Hypothalamus (tissue), 51 donors: ENCODE measurements around the gene EBF3.

Experiments used
- DNase-seq, 51 donors: peaks; one replicate each; lab custom pipeline; 2025; lab: John Stamatoyannopoulos, UW

EBF3 gene

GRCh38 chr10:129816656-129817045 lies 147.4 kb downstream of the EBF3 start:
- no peak for DNase-seq

- DNase-seq = no peak
Observed at GRCh38 chr10:129815898-129816655, 148.0 kb downstream of the EBF3 start.

GRCh38 chr10:129814681-129815646 lies 149.1 kb downstream of the EBF3 start:
- no peak for DNase-seq

- DNase-seq = no peak
Observed at GRCh38 chr10:129812398-129812797, 151.7 kb downstream of the EBF3 start.

- no peak for DNase-seq
Observed at GRCh38 chr10:129811208-129811607, 152.9 kb downstream of the EBF3 start.

- no peak for DNase-seq
Observed at GRCh38 chr10:129809841-129810240, 154.2 kb downstream of the EBF3 start.

GRCh38 chr10:129809431-129809830 lies 154.6 kb downstream of the EBF3 start:
- DNase-seq = no peak

GRCh38 chr10:129808092-129808983 lies 155.7 kb downstream of the EBF3 start:
- no peak for DNase-seq

- DNase-seq = no peak
Observed at GRCh38 chr10:129807211-129807610, 156.9 kb downstream of the EBF3 start.

- DNase-seq = no peak
Observed at GRCh38 chr10:129800796-129801340, 163.2 kb downstream of the EBF3 start.

GRCh38 chr10:129799942-129800341 lies 164.1 kb downstream of the EBF3 start:
- no peak for DNase-seq

GRCh38 chr10:129796710-129797420 lies 167.2 kb downstream of the EBF3 start:
- DNase-seq = no peak

- no peak for DNase-seq
Observed at GRCh38 chr10:129793996-129794395, 170.1 kb downstream of the EBF3 start.

GRCh38 chr10:129793479-129793878 lies 170.6 kb downstream of the EBF3 start:
- no peak for DNase-seq

- DNase-seq = no peak
Observed at GRCh38 chr10:129792864-129793263, 171.2 kb downstream of the EBF3 start.

- no peak for DNase-seq
Observed at GRCh38 chr10:129792141-129792540, 171.9 kb downstream of the EBF3 start.

- no peak for DNase-seq
Observed at GRCh38 chr10:129790715-129791446, 173.2 kb downstream of the EBF3 start.

GRCh38 chr10:129788215-129788614 lies 175.9 kb downstream of the EBF3 start:
- DNase-seq = no peak

GRCh38 chr10:129787557-129787956 lies 176.5 kb downstream of the EBF3 start:
- no peak for DNase-seq
